Fibroblast of skin of left biceps (primary cell): Measurements from ENCODE around the gene ANO2.

Experiments used
- DNase-seq, 2 experiments: peaks; one replicate each; pipeline ENCODE4 v3.0.0-alpha.2; 2013; ENCODE audit warnings: low read depth in 2 of 2

Gene ANO2

GRCh38 chr12:5916785-5917290, 28.2 kb downstream of the ANO2 start:
- DNase-seq: no peak

DNA sequence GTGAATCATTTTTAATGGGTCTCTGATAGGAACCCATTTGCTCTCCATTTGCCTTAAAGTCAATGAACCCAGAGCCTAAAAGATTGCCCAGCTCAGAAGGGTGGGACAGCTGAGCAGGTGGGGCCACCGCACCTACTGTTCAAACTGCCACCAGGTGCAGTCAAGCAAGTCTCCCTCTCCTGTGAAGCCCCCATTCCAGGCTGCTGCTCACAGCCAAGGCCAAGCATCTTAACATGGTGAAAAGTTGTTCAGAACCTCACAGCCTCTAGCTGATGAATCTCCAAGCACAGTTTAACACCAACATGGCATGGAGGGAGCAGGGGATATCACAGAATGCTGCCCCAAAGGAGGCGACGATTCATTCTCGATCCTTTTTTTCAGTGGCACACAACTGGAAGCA, 29.5 kb downstream of the ANO2 start:
- DNase-seq: no peak

GRCh38 chr12:5914387-5915149, 30.5 kb downstream of the ANO2 start:
- DNase-seq: no peak

DNA sequence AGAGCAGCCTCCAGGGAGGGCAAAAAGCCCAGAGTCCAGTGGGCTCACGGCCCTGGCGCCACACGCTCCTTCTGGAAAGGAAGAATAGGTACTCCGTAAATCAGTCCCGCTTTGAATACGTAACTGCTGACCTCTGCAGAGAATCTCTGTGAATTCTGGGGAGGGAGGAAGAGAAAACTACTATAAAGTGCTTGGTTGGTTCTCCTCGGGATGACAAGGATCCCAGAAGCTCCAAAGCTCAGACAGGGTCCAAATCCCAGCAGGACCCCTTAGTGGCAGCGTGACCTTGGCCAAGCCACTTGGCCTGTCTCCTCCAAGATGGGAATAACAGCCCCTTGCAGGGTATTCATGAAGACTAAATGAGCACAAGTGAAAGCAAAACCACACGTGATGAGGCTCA, 31.7 kb downstream of the ANO2 start:
- DNase-seq: no peak

DNA sequence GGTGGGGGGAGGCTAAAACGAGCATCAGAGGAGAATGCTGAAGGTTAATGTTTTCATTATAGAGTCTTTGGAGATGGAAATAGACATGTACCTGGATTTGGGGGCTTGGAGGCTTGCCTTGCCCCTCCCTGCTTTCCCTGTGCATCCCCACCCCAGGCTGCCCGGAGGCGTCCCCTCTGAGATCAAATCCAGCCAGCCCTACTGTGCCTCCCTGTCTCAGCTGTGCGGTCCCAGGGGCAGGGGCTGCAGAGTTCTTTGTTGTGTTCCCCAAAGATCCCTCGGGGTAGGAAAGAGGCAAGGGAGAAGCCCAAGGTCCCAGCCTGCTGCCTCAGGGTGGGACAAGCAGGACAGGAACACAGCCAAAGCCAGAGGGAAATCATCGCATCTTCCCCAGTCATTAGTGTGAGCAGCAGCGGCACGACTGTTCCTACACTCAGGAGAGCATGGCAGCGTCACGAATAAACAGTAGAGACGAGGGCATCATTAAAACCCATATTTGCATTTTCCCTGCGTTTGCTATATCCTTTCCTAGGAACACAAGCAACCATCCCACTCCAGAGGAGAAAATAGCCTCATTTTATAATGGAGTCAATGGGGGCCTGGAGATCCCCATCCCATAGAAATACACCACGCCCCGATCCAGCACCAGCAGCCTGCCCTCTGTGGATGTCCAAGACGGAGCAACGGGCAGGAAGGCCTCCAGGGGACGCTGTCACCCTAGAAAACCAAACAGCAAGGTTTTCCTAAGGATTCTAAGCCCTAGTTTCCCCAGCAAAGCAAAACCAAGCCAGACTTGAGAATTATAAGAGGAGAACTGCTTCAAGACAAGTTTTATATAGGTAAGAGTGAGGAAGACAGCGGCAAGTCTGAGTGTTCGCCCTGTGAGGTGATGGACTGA, 32.4 kb downstream of the ANO2 start:
- no peak for DNase-seq

- DNase-seq: no peak
These were observed 33.0 kb downstream of the ANO2 start for GRCh38 chr12:5912011-5912410.

DNA sequence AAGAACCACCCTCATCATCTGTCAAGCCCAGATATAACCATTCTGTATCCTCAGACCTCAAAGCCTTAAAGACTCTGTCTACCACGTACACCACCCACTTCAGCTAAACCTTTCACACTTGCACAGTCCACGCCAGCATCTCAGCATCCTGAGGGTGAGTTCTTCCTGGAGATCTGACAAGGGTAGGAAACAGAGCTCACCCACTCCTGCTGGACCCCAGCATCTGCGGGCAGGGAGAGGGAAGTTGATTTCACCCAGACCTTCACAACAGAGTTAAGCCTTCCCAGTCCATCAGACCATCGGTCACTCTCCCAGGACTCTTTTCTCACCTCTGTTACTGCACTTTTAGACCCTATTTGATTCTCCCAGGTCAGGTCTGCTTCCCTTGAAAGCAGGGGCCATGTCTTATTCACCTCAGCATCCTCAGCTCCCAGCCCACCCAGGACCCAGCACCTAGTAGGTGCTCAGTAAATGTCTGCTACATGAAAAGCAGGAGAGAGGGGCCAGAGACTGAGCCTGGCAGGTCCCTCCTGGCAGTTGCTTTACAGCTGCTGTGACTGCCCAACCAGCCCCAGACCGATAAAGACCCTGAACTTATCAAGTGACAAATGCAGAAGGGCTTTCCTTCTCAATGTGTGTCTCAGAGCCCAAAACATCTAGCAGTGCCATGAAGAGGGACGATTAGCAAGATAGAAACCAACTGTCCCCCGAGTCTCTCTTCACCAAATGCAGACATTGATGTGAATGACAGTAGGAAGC, 34.1 kb downstream of the ANO2 start:
- DNase-seq: no peak

GRCh38 chr12:5909560-5909959, 35.5 kb downstream of the ANO2 start:
- no peak for DNase-seq

- no peak for DNase-seq
These were observed 36.8 kb downstream of the ANO2 start for GRCh38 chr12:5908251-5908650.

GRCh38 chr12:5907807-5908206, 37.3 kb downstream of the ANO2 start:
- DNase-seq: no peak

DNA sequence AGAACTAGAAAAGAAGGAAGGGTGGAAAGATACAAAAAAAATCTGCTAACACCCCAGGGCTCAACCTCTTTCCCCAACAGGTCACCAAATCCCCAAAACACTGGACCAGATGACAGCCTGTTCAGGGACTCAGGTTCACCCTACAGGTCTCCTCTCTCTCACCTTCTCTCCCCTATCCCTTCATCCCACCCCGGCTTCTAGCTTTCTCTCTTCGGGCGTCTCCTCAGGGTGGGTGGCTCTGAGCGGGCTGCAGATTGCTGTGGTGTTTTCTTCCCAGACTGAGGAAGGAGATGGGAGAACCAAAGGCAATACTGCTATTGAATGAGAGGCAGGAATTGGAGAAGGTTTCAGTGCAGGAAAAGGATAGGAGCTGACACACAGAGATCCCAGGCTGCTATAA, 39.3 kb downstream of the ANO2 start:
- no peak for DNase-seq

DNA sequence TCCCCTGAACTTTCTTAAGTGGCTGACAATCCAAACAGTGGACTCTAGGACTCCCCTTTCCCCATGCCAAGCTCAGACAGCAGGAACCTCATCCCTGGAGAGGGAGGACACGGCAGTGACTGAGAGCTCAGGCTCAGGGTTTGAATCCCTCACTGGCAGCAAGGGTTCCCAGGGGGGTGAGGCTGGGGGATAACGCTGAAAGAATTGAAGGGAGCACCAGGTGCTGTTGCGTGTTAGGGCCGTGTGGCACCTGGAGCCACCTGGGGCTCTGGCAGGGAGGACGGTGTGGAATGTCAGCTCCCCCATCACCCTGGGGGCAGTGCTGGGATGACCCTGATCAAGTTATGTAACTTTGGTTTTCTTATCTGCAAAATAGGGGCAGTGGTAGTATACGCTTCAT, 40.1 kb downstream of the ANO2 start:
- DNase-seq: no peak

DNA sequence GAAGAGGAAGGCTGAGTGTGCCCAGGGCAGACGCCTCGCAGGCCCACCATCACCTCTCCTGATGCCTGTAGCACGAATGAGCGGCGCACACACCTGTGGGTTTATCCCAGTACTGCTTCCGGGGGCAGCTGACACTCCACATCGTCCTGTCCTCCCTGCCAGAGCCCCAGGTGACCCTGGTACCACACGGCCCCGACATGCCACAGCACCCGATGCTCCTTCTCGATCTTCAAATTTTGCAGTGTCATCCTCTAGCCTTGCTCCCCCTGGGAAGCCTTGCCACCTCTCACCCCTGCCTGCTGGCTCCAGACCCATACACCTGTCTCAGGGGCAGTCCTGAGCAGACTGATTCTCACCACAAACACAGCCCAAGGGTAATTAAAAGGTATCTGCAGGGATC, 40.6 kb downstream of the ANO2 start:
- DNase-seq: no peak

- DNase-seq: no peak
These were observed 42.3 kb downstream of the ANO2 start for GRCh38 chr12:5902736-5903135.

- DNase-seq: no peak
These were observed 43.6 kb downstream of the ANO2 start for GRCh38 chr12:5901416-5901815.

DNA sequence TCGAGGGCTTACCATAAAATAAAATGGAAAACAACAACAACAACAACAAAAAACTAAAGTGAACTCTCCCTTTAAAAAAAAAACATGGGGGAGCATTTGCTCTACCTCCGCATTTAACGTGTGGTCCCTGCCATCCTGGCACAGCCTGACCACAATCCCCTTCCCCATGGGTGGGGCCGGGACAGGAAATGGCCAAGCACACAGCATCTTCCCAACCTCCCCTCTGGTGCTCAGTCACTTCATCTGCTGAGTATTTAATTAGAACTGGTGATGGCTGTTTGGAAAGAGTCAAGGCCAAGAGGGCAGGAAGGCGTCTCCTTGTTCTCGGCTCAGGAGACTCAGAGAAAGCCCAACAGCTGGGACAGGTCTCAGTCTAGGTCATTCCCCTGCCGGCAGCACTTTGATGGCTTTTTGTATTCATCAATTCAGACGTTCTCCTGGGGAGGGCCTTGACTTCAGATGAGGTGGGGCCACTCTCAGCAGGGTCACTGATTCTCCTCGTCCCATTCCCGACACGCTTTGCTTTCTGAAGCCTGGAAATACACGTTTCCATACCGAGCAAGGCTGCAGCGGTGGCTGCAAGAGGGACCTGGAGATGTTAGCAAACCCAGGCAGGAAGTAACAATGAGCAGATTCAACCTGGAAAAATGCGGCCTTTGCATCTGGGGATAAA, 44.4 kb downstream of the ANO2 start:
- no peak for DNase-seq

DNA sequence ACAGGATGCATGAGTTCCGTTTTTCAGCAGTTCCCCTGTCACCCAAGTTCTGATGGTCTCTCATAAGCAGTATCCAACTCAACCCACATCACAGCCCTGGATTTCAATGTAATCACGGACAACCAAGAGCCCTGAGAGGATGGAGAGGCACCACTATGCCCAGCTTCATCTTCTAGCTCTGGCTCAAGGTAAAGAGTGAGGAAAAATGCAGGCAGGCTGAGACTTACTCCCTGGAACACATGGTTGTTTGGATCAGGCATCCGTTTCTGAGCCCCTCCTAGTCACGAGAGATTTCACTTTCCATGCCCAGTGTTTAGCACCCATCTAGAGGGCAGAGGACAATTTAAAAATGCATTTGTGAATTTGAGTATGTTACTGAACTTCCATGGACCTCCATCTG, 45.0 kb downstream of the ANO2 start:
- DNase-seq: no peak

DNA sequence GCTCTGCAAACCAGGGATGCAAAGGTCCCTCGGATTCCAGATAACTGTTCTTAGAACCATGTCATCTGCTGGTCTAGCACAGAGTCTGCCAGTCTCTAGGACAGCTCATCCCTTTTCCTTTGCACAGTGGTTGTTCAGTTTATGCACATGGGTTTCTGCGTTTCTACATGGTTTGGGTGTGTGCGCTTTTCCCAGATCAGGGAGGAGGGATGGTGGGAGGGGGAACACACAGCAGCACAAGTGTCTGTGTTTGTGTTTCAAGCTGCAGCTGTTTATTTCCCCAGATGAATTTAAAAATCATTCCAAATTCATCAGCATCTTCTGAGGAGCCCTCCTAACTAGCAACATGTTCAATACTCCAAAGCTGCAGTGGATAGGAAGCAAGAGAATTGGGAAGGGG, 45.4 kb downstream of the ANO2 start:
- no peak for DNase-seq

DNA sequence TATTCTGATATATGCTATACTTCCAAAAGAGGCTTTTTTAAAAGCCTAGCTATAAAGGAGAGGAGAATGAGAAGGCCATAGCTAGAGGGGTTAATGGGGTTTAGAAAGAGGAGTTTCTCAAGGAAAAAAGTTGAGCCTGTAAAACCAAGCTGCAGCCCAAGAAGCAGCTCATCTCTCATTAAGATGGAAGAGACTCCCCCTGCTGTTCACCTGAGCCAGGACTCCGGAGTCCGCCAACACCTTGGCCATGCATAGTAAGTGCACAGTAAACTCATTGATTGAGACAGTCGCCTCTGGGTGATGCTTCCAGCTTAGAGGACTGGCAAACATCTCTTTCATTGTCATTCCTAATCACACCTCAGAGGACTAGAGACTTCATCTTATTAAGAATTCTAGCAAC, 46.2 kb downstream of the ANO2 start:
- DNase-seq: no peak

DNA sequence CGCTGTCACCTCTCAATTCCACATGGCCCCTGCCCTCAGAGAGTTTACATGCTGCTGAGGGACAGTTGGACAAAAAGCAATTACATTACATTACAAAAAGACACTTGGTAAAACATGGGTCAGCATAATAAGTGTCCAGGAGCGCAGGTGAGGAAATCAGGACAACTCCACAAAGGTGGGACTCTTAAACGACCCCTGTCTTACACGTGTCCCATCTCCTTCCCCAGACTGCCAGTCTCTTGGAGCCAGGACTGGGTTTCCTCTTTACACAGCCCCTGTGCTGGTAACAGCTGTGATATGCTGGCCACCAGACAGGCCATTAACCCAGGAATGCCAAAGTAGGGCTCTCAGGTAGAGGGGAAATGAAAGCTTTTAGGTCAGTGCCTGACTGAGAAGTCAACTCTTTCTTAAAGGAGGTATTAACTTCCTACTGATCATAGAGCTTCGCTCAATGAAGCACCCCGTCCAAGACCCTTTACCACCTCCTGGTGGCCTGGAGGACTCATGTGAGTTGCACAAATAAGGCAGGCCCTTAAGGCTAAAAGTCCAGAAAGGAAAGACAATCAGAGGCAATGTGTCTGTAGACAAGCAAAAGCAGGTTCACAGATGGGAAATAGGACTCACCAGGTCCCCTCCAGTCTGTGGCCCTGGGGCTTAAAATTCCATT, 55.5 kb downstream of the ANO2 start:
- DNase-seq: no peak

DNA sequence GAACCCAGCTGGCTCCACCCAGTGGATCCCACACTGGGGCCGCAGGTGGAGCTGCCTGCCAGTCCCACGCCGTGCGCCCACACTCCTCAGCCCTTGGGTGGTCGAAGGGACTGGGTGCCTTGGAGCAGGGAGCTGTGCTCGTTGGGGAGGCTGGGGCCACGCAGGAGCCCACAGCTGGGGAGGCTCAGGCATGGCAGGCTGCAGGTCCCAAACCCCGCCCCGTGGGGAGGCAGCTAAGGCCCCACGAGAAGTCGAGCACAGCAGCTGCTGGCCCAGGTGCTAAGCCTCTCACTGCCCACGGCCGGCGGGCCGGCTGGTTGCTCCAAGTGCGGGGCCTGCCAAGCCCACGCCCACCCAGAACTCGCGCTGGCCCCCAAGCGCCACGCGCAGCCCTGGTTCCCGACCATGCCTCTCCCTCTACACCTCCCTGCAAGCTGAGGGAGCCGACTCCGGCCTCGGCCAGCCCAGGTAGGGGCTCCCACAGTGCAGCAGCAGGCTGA, 56.2 kb downstream of the ANO2 start:
- DNase-seq: no peak
